GM23338 (cell line): ENCODE measurements around the gene ANGPTL2. TPM values are rescaled to one million over a fixed set of nuclear protein-coding genes. Genes with fewer than 3 reads are reported as not detected.

Experiments used
- ATAC-seq: fragments of 200-7000 bp; cut with Tn5 transposase; 3 replicates; pipeline ENCODE4 v1.9.1; 2020
- DNase-seq: peaks from one replicate; pipeline ENCODE4 v3.0.0-alpha.2; 2015; ENCODE audit warnings: low spot score
- H2AFZ ChIP-seq: fragments of 200-600 bp; sonication (generic); 2 replicates; pipeline ENCODE4 v1.8.0; 2016; ENCODE audit warnings: antibody characterized with exemption, mild to moderate bottlenecking, moderate library complexity
- H3F3A ChIP-seq: fragments of 200-600 bp; sonication (generic); replicated peaks from 2 replicates; pipeline ENCODE4 v1.8.0; 2017; ENCODE audit warnings: antibody characterized with exemption, mixed run types, low read depth
- H3K27ac ChIP-seq: fragments of 200-600 bp; sonication (generic); 2 replicates; pipeline ENCODE4 v1.6.1; 2016; ENCODE audit warnings: low read depth
- H3K27me3 ChIP-seq: fragments of 200-600 bp; sonication (generic); 2 replicates; pipeline ENCODE4 v1.8.0; 2016; ENCODE audit warnings: mild to moderate bottlenecking, mixed run types, moderate library complexity; ENCODE audit not compliant: insufficient read depth
- H3K36me3 ChIP-seq: fragments of 200-600 bp; sonication (generic); 2 replicates; pipeline ENCODE4 v1.8.0; 2016; ENCODE audit warnings: mild to moderate bottlenecking; ENCODE audit not compliant: insufficient read depth
- H3K4me1 ChIP-seq: fragments of 200-600 bp; sonication (generic); 2 replicates; pipeline ENCODE4 v1.8.0; 2016; ENCODE audit warnings: mild to moderate bottlenecking, moderate library complexity; ENCODE audit not compliant: insufficient read depth
- H3K4me2 ChIP-seq: fragments of 200-600 bp; sonication (generic); 2 replicates; pipeline ENCODE4 v1.7.1; 2017; ENCODE audit warnings: mixed run types
- H3K4me3 ChIP-seq: fragments of 200-600 bp; sonication (generic); 2 replicates; pipeline ENCODE4 v1.6.1; 2016; ENCODE audit warnings: mixed run types
- H3K79me2 ChIP-seq: fragments of 200-600 bp; sonication (generic); replicated peaks from 2 replicates; pipeline ENCODE4 v1.8.0; 2017; ENCODE audit warnings: mild to moderate bottlenecking; ENCODE audit not compliant: insufficient read depth
- H3K9me2 ChIP-seq: fragments of 200-600 bp; sonication (generic); 2 replicates; pipeline ENCODE4 v1.8.0; 2017; ENCODE audit not compliant: insufficient read depth
- H4K20me1 ChIP-seq: fragments of 200-600 bp; sonication (generic); replicated peaks from 2 replicates; pipeline ENCODE4 v1.8.0; 2017; ENCODE audit warnings: mild to moderate bottlenecking; ENCODE audit not compliant: insufficient read depth
- H3K27ac Mint-ChIP-seq: 2 replicates; pipeline ENCODE4 v1.8.0; 2020; ENCODE audit warnings: inconsistent platforms, mild to moderate bottlenecking, moderate library complexity, mixed read lengths
- H3K27me3 Mint-ChIP-seq: 3 replicates; pipeline ENCODE4 v1.8.0; 2022; ENCODE audit warnings: low read depth, mild to moderate bottlenecking, moderate library complexity, mixed read lengths, inconsistent platforms; ENCODE audit not compliant: insufficient read depth, poor library complexity
- H3K36me3 Mint-ChIP-seq: 3 replicates; pipeline ENCODE4 v1.8.0; 2021; ENCODE audit warnings: low read depth, mild to moderate bottlenecking, inconsistent platforms, moderate library complexity, mixed read lengths
- H3K4me1 Mint-ChIP-seq: 3 replicates; pipeline ENCODE4 v1.8.0; 2020; ENCODE audit warnings: mild to moderate bottlenecking, inconsistent platforms, mixed read lengths
- H3K4me3 Mint-ChIP-seq: 3 replicates; pipeline ENCODE4 v1.8.0; 2021; ENCODE audit warnings: moderate library complexity, mild to moderate bottlenecking, inconsistent platforms, mixed read lengths
- H3K9me3 Mint-ChIP-seq: 3 replicates; pipeline ENCODE4 v1.8.0; 2020; ENCODE audit warnings: moderate library complexity, mild to moderate bottlenecking, inconsistent platforms, mixed read lengths
- CREB1 ChIP-seq: fragments of 250-450 bp; sonication (Bioruptor Pico); IDR thresholded peaks from 2 replicates; pipeline ENCODE4 v1.5.0; 2020; ENCODE audit warnings: low read depth, mild to moderate bottlenecking, moderate library complexity
- JUNB ChIP-seq: IDR thresholded peaks from one replicate; pipeline ENCODE4 v1.6.1; 2016; ENCODE audit warnings: antibody characterized with exemption; ENCODE audit not compliant: unreplicated experiment
- polyA plus RNA-seq: library from polyadenylated mRNA; unstranded; fragments of >200 nt; fragmentation: Nextera tagmentation; extraction: Ambion mirVana; gene quantifications from 2 replicates; pipeline ENCODE4 v1.2.1, GENCODE V29; 2016
- total RNA-seq: library from RNA; depleted of rRNA; stranded (reverse); fragments of >200 nt; shearing (Covaris generic); gene quantifications from 2 replicates; pipeline ENCODE4 v1.2.3, GENCODE V29; 2014
- TF ChIP-seq, protein P1 (sequence below): IDR thresholded peaks from one replicate; pipeline ENCODE4 v1.6.1; 2018; ENCODE audit warnings: antibody characterized with exemption; ENCODE audit not compliant: unreplicated experiment
- TF ChIP-seq, protein P2 (sequence below): fragments of 250-450 bp; sonication (Bioruptor Pico); IDR thresholded peaks from 2 replicates; pipeline ENCODE4 v1.5.0; 2020; ENCODE audit warnings: mild to moderate bottlenecking, moderate library complexity
- TF ChIP-seq, protein P3 (sequence below): IDR thresholded peaks from 2 replicates; pipeline ENCODE4 v1.6.1; 2016; ENCODE audit warnings: antibody characterized with exemption

ANGPTL2 gene
- total and polyA plus RNA-seq, 2 experiments from 2014 or later: 2.9 to 5.2 TPM

DNA sequence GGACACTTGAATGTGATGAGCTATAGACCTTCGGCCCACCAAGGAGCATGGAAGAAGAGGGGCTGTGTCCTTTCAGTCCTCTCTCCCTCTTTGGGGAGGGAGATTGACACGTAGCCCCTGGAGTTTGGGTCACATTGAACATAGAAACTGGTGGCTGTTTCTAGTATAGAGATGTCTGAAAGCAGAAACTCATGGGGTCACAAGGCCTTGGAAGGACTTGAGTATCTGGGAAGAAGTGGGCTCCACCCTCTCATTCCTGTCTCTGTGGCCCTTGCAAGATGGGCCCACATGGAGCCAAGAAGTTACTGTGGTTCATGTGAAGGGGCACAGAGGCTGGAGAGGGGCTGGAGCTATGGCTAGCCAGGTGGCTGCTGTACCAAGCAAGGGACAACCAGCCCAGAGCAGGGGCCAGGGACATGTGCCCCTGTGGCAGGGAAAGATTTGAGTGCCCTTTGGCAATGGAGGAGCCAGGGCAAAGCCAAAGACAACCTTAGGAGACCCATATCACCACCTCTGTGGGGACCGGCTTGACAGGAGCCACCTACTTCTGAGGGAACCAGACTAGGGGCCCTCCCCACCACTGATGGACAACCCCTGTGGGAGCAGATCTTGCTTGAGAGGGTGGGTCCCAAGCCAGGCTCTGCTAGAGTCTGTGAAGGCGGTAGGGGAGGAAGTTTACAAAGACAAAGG lies 12.8 kb upstream of the ANGPTL2 start:
- H2AFZ ChIP-seq: no peak overlapping the region
- Mint-ChIP-seq H3K9me3 (no peaks in the 10 kb centered on the region; the same call in 2 of the 3 replicates), H3K27me3 (peaks cover 7% of the 10 kb centered on the region), H3K27ac (peak overlapping the region; percentile 34; the same call in 1 of the 2 replicates), H3K4me3 (no peak overlapping the region), H3K36me3 (no peaks in the 10 kb centered on the region), H3K4me1 (peaks cover 45% of the 10 kb centered on the region)
- H3K36me3 ChIP-seq: no peaks in the 10 kb centered on the region
- DNase-seq (no peak), ATAC-seq (no peak)
- no peaks in the 10 kb centered on the region for H3K27me3 ChIP-seq
- no peaks in the 10 kb centered on the region for H3F3A ChIP-seq
- H3K4me2 ChIP-seq: no peak overlapping the region
- no peak overlapping the region for H3K27ac ChIP-seq
- peaks cover 29% of the 10 kb centered on the region for H3K4me1 ChIP-seq
- TF ChIP-seq, protein P1, sequence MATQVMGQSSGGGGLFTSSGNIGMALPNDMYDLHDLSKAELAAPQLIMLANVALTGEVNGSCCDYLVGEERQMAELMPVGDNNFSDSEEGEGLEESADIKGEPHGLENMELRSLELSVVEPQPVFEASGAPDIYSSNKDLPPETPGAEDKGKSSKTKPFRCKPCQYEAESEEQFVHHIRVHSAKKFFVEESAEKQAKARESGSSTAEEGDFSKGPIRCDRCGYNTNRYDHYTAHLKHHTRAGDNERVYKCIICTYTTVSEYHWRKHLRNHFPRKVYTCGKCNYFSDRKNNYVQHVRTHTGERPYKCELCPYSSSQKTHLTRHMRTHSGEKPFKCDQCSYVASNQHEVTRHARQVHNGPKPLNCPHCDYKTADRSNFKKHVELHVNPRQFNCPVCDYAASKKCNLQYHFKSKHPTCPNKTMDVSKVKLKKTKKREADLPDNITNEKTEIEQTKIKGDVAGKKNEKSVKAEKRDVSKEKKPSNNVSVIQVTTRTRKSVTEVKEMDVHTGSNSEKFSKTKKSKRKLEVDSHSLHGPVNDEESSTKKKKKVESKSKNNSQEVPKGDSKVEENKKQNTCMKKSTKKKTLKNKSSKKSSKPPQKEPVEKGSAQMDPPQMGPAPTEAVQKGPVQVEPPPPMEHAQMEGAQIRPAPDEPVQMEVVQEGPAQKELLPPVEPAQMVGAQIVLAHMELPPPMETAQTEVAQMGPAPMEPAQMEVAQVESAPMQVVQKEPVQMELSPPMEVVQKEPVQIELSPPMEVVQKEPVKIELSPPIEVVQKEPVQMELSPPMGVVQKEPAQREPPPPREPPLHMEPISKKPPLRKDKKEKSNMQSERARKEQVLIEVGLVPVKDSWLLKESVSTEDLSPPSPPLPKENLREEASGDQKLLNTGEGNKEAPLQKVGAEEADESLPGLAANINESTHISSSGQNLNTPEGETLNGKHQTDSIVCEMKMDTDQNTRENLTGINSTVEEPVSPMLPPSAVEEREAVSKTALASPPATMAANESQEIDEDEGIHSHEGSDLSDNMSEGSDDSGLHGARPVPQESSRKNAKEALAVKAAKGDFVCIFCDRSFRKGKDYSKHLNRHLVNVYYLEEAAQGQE: no peak
- no peak overlapping the region for H3K4me3 ChIP-seq
- H3K9me2 ChIP-seq: no peaks in the 10 kb centered on the region
- H4K20me1 ChIP-seq: 0 out of 2 replicates have a peak, but pooled peaks cover 3% of the 10 kb centered on the region
- no peaks in the 10 kb centered on the region for H3K79me2 ChIP-seq

DNA sequence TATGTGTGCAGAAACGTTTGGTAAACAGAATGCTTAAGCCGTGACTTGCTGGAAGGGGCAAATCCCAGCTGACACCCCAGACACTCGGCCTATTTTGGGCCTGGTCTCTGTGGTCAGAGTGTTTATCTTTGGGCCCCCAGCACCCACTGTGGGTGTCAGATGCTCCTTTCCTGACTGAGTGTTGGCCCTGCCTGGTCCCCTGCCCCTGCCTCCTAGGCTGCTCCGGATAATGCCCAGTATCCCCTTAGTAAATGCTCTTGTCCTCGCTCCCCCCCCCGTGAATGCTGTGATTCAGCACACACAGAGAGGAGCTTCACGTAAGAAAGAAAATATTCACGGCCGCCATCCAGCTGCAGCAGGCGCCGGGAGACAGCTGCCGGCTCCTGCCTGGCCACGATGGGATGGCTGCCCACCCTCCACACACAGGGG lies 11.3 kb upstream of the ANGPTL2 start:
- peaks cover 45% of the 10 kb centered on the region for H3K4me1 Mint-ChIP-seq
- H3K9me3 Mint-ChIP-seq: no peaks in the 10 kb centered on the region; the same call in 2 of the 3 replicates
- no peak overlapping the region for H3K27ac Mint-ChIP-seq
- TF ChIP-seq, protein P2, sequence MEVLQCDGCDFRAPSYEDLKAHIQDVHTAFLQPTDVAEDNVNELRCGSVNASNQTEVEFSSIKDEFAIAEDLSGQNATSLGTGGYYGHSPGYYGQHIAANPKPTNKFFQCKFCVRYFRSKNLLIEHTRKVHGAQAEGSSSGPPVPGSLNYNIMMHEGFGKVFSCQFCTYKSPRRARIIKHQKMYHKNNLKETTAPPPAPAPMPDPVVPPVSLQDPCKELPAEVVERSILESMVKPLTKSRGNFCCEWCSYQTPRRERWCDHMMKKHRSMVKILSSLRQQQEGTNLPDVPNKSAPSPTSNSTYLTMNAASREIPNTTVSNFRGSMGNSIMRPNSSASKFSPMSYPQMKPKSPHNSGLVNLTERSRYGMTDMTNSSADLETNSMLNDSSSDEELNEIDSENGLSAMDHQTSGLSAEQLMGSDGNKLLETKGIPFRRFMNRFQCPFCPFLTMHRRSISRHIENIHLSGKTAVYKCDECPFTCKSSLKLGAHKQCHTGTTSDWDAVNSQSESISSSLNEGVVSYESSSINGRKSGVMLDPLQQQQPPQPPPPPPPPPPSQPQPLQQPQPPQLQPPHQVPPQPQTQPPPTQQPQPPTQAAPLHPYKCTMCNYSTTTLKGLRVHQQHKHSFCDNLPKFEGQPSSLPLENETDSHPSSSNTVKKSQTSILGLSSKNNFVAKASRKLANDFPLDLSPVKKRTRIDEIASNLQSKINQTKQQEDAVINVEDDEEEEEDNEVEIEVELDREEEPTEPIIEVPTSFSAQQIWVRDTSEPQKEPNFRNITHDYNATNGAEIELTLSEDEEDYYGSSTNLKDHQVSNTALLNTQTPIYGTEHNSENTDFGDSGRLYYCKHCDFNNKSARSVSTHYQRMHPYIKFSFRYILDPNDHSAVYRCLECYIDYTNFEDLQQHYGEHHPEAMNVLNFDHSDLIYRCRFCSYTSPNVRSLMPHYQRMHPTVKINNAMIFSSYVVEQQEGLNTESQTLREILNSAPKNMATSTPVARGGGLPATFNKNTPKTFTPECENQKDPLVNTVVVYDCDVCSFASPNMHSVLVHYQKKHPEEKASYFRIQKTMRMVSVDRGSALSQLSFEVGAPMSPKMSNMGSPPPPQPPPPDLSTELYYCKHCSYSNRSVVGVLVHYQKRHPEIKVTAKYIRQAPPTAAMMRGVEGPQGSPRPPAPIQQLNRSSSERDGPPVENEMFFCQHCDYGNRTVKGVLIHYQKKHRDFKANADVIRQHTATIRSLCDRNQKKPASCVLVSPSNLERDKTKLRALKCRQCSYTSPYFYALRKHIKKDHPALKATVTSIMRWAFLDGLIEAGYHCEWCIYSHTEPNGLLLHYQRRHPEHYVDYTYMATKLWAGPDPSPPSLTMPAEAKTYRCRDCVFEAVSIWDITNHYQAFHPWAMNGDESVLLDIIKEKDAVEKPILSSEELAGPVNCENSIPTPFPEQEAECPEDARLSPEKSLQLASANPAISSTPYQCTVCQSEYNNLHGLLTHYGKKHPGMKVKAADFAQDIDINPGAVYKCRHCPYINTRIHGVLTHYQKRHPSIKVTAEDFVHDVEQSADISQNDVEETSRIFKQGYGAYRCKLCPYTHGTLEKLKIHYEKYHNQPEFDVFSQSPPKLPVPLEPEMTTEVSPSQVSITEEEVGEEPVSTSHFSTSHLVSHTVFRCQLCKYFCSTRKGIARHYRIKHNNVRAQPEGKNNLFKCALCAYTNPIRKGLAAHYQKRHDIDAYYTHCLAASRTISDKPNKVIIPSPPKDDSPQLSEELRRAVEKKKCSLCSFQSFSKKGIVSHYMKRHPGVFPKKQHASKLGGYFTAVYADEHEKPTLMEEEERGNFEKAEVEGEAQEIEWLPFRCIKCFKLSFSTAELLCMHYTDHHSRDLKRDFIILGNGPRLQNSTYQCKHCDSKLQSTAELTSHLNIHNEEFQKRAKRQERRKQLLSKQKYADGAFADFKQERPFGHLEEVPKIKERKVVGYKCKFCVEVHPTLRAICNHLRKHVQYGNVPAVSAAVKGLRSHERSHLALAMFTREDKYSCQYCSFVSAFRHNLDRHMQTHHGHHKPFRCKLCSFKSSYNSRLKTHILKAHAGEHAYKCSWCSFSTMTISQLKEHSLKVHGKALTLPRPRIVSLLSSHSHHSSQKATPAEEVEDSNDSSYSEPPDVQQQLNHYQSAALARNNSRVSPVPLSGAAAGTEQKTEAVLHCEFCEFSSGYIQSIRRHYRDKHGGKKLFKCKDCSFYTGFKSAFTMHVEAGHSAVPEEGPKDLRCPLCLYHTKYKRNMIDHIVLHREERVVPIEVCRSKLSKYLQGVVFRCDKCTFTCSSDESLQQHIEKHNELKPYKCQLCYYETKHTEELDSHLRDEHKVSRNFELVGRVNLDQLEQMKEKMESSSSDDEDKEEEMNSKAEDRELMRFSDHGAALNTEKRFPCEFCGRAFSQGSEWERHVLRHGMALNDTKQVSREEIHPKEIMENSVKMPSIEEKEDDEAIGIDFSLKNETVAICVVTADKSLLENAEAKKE (CRISPR knock-in tag): no peak
- TF ChIP-seq JUNB (no peak), CREB1 (no peak)
- TF ChIP-seq, protein P3, sequence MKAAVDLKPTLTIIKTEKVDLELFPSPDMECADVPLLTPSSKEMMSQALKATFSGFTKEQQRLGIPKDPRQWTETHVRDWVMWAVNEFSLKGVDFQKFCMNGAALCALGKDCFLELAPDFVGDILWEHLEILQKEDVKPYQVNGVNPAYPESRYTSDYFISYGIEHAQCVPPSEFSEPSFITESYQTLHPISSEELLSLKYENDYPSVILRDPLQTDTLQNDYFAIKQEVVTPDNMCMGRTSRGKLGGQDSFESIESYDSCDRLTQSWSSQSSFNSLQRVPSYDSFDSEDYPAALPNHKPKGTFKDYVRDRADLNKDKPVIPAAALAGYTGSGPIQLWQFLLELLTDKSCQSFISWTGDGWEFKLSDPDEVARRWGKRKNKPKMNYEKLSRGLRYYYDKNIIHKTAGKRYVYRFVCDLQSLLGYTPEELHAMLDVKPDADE: no peak
- DNase-seq: peak; percentile 44
- Histone ChIP-seq H3K4me2 (0 out of 2 replicates have a peak overlapping the region, but pooled peaks have one; percentile 55), H3K4me3 (no peak overlapping the region), H3K9me2 (no peaks in the 10 kb centered on the region), H4K20me1 (no peaks in the 10 kb centered on the region), H3F3A (no peaks in the 10 kb centered on the region), H3K36me3 (no peaks in the 10 kb centered on the region), H3K79me2 (no peaks in the 10 kb centered on the region), H3K27ac (peak overlapping the region; percentile 63; the same call in 1 of the 2 replicates), H3K4me1 (peaks cover 29% of the 10 kb centered on the region), H3K27me3 (no peaks in the 10 kb centered on the region), H2AFZ (no peak overlapping the region)
- ATAC-seq: peak; percentile 38
- H3K4me3 Mint-ChIP-seq: peak overlapping the region; percentile 28; the same call in 1 of the 3 replicates
- no peaks in the 10 kb centered on the region for H3K36me3 Mint-ChIP-seq
- H3K27me3 Mint-ChIP-seq: peaks cover 7% of the 10 kb centered on the region
